SK-N-SH treated with all-trans-retinoic acid at 6 μM for 48 hours (cell line): Measurements from ENCODE around the gene STK32B.

Experiments used
- GLIS3 ChIP-seq: fragments of 250-450 bp; sonication (Bioruptor Pico); IDR thresholded peaks from 2 replicates; pipeline ENCODE4 v1.5.0; 2020; ENCODE audit warnings: mild to moderate bottlenecking, moderate library complexity
- PATZ1 ChIP-seq: fragments of 250-450 bp; sonication (Bioruptor Pico); IDR thresholded peaks from 2 replicates; pipeline ENCODE4 v1.8.0; 2020; ENCODE audit warnings: mild to moderate bottlenecking, moderate library complexity, borderline replicate concordance
- RARB ChIP-seq: fragments of 250-450 bp; sonication (Bioruptor Pico); IDR thresholded peaks from 2 replicates; pipeline ENCODE4 v1.8.0; 2021; ENCODE audit warnings: mild to moderate bottlenecking, moderate library complexity
- ZNF565 ChIP-seq: fragments of 450-650 bp; formaldehyde crosslinking; conservative IDR thresholded peaks from 2 replicates; pipeline ENCODE4 v1.5.0; 2020; ENCODE audit warnings: low read depth, mild to moderate bottlenecking, moderate library complexity
- ZNF8 ChIP-seq: fragments of 450-650 bp; formaldehyde crosslinking; IDR thresholded peaks from 2 replicates; pipeline ENCODE4 v1.5.0; 2020; ENCODE audit warnings: mild to moderate bottlenecking, moderate library complexity

GRCh38 chr4:5461477-5461876 lies 410.2 kb downstream of the STK32B start:
- TF ChIP-seq RARB (CRISPR knock-in tag) (no peak), GLIS3 (no peak), ZNF565 (CRISPR knock-in tag) (no peak), PATZ1 (no peak), ZNF8 (CRISPR knock-in tag) (no peak)
